DMS114 treated with DMSO at 0.1 percent for 48 hours (cell line): Measurements from ENCODE around the gene GOLGA6C.
"Not testable (repeated sequence)": the region's sequence is repeated elsewhere in the genome, so short reads cannot be mapped to it uniquely, and the experiment has no call there.

Experiments used
- DNase-seq: peaks from one replicate; lab custom pipeline; 2025; ENCODE audit not compliant: unreplicated experiment; lab: John Stamatoyannopoulos, UW

Gene GOLGA6C

GRCh38 chr15:75248991-75249390 lies 9.1 kb upstream of the GOLGA6C start:
- not testable (repeated sequence) for DNase-seq

DNA sequence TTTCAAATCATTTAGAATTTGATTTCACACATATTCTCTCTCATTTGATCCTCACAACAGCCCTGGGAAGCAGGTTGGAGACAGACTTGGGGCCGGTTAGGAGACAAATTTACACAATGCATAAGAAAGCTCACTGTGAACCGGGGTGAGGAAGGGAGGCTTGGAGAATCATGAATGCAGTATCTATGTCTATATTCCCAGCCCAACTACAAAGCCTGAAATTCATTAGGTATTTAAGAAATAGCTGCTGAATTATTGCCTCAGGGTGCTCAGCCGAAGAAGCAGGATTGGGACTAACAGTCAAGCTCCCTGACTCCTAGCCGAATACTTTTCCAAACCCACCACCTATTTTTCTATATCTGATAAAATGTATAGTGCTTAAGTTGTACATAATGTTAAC lies 8.4 kb upstream of the GOLGA6C start:
- DNase-seq, result no peak

GRCh38 chr15:75251343-75251742 lies 6.8 kb upstream of the GOLGA6C start:
- DNase-seq, result not testable (repeated sequence)

DNA sequence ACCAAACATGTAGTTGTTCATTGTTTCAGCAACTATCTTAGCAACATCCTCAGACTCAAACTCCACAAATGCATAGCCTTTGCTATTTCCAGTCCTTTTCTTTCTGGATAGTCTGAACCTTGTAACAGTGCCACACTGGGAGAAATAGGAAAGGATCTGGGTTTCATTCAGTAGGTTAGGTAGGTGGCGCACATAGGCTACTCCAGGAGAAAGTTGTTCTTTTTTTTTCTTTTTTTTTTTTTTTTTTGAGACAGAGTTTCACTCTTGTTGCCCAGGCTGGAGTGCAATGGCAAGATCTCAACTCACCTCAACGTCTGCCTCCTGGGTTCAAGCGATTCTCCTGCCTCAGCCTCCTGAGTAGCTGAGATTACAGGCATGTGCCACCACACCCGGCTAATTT lies 5.8 kb upstream of the GOLGA6C start:
- DNase-seq, result peak; percentile 27

DNA sequence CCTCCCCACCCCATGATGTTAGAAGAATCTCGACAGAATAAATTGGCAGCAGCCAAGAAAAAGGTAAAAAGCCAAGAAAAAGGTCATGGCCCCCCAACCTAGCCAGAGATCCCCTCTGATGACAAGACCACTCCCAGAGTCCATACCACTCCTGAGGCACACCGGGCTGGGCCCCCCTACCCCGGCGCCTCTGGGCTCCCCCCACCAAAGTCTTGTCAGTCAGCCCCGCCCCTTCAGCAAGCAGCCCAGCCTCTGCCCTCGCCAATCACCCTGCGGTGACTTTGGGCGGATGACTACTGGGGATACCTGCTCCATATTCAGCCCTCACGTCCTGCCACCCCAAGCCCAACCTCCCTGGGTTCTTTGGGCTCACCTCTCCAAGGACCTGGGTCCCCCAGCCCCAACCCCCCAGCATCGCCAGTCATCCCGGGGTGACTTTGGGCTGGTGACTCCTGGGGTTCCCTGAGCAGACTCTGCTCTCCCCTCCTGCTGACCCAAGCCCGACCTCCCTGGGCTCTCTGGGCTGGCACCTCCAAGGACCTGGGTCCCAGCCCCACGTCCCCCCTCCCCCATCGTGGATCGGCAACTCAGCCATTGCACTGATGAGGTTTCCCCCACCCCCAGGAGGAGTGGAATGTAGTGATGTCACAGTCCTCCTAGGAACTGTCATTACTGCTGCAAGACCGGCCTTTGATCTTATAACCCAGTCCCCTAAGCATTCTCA lies 648 bp downstream of the GOLGA6C start:
- not testable (repeated sequence) for DNase-seq

GRCh38 chr15:75259873-75260272 lies 1.7 kb downstream of the GOLGA6C start:
- not testable (repeated sequence) for DNase-seq

DNA sequence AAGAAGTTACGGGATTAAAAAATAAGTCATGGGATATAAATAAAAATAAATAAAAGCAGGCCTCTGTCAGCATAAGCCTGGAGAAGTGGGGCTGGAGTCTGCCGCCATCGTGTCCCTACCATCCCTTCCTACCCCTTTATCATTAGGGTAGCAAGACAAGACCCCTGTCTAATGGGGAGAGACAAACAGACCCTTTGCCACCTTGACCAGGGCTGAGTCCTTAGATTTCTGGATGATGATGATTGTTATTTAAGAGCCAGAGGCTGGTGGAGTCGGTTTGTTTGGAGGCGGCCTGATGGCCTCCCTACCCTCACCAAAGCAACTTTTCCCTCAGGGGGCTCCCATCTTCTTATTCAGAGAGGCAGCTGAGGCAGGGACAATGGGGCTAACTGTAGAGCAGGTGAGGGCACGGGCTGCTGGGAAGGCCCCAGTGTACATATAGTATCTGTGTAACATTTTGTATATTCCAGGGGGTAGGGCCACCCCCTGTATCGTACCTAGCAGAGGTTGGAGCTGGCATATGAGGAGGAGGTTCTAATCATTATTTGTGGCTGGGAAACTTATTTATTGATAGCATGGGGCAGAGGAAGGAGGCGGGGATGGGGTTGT lies 15.7 kb downstream of the GOLGA6C start:
- DNase-seq, result not testable (repeated sequence)

- not testable (repeated sequence) for DNase-seq
Measured at GRCh38 chr15:75274509-75275107, 16.5 kb downstream of the GOLGA6C start.

DNA sequence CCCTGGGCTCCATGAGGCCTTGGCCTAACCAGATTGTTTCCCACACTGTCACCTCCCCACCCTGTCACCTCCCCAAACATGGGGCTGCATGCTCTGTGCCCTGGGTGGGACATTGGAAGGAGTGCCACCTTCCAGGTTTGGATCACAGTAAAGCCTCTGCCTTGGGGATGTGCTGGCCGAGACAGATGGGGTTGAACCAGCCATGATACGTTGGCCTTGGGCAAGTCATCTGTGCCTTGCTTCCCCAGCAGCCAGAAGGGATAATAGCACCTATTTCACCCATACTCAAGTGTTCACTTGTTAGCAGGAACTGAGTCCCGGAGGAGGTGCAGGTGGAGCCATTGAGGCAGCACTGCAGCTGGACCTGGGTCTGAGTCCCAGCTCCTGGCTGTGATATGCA lies 17.5 kb downstream of the GOLGA6C start:
- DNase-seq, result not testable (repeated sequence)

- not testable (repeated sequence) for DNase-seq
Measured at GRCh38 chr15:75278497-75278896, 20.4 kb downstream of the GOLGA6C start.

DNA sequence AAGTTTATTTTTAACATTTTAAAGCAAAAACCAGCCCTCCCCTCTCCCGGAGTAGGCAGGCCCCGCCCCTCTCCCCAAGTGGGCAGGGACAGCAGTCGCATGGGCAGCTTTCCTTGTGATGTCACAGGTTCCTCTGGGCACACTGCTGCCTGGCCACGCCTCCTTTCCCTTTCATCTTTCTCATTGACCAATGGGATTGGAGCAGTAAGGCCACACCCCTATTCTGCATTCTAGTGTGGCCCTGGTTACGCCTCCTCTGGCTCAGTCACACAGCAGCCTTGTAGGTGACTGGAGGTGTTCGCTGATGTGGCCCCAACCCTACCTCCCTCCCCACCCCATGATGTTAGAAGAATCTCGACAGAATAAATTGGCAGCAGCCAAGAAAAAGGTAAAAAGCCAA lies 24.4 kb downstream of the GOLGA6C start, which contains the start of gene GOLGA6D:
Gene GOLGA6D, plus strand, starts transcription at position 264 of the 400 bp plus-strand sequence. Its CDS starts 41 bp downstream, at position 305.
- not testable (repeated sequence) for DNase-seq

- DNase-seq, result not testable (repeated sequence)
Measured at GRCh38 chr15:75284152-75284551, 26.0 kb downstream of the GOLGA6C start.

DNA sequence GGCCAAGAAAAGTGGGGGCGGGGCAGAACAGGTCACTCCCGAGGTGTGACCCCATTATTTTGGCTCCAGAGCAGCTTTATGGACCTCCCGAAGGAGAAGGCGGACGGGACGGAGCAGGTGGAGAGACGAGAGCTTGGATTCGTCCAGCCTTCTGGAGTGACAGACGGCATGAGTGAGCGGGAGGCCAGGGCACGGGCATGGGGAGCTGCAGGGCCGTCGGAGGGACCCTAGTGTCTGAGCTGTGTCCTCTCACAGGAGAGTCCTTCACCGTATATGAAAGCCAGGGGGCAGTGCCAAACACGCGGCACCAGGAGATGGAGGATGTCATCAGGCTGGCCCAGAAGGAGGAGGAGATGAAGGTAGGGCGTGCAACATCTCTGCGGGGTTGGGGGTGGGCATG lies 35.5 kb downstream of the GOLGA6C start:
- not testable (repeated sequence) for DNase-seq

DNA sequence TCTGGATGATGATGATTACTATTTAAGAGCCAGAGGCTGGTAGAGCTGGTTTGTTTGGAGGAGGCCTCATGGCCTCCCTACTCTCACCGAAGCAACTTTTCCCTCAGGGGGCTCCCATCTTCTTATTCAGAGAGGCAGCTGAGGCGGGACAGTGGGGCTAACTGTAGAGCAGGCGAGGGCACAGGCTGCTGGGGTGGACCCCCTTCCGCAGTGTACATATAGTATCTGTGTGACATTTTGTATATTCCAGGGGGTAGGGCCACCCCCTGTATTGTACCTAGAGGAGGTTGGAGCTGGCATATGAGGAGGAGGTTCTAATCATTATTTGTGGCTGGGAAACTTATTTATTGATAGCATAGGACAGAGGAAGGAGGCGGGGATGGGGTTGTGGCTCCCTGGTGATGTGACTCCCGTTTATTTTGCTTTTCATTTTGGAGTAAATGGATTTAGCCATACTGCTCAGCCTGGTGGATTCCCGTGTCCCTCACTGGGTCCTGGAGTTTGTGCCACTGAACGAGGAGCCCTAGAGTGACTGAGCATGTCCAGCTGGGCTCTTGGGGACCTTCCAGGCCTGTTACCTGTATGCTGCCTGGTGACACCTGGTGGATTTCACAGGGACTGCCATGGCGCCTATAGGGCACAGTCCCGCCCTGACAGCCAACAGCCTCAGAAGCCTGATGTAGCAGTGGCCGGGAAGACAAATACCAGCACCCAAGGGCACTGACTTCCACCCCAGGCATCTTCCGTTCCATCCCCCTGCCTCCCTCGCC lies 40.6 kb downstream of the GOLGA6C start:
- DNase-seq, result not testable (repeated sequence)

DNA sequence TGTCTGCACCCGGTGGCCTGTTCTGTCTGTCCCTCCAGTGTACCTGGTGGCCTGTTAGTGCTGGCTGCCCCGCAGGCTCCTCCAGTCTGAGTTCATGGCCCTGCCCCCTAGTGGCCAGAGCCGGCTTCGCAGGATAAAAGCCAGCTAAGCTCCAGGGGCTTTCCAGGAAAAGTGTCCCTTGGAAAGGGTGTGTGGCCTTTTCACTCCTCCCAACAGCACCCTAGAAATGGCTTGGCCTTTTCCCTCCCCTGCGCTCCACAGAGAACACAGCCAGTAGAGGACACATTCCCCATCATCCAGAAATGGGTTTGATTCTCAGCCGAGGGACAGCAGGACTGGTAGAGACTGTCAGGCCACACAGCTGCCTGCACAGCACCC lies 41.2 kb downstream of the GOLGA6C start:
- DNase-seq, result not testable (repeated sequence)

DNA sequence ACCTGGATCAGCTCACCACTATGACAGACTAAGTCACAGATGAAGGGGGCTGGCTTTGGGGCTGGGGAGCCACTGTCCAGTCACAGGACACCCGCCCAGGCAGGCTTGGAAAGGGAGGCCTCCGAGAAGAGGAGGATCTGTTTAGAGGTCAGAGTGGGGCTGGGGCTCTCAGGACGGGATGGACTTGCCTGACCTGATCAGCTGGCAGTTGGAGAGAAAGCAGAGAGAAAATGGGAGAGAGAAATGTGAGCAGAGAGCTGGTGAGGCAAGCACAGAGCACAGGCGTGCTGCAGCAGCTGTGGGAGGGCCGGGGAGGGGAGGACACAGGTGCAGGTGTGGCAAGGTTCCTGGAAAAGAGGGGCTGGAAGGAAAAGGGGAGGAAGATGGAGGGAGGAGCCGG lies 41.9 kb downstream of the GOLGA6C start:
- not testable (repeated sequence) for DNase-seq

DNA sequence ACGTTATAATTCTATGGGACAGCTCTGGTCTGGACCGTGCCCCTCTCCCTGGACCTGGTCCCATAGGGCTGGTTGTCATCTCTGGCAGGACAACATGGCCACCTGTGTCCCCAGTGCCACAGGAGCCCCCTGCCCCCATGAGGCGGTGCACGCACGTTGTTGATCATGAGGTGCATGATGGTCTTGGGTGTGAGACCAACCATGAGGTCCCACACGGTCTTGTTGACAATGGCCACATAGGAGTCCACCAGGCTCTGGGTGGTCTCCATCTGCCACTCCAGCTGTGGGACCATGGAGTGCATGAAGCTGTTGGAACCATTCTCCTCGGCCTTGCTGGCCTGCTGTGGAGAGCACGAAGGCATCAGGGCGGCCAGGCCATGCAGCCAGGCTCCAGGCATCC lies 44.2 kb downstream of the GOLGA6C start:
- DNase-seq, result no peak

- DNase-seq, result not testable (repeated sequence)
Measured at GRCh38 chr15:75302753-75303152, 44.6 kb downstream of the GOLGA6C start.

DNA sequence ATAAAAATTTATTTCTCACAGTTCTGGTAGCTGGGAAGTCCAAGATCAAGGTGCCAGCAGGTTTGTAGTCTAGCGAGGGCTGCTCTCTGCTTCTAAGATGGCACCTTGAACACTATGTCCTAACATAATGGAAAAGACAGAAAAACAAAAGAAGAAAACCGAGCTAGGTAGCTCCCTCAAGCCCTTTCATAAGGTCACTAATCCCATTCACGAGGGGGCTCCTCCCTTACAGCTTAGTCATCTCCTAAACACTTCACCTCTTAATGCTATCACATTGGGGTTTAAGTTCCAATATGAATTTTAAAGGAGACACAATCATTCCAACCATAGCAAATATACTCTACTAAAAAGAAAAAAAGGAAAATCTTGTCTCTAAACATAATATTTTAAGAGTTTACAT lies 48.1 kb downstream of the GOLGA6C start:
- no peak for DNase-seq

DNA sequence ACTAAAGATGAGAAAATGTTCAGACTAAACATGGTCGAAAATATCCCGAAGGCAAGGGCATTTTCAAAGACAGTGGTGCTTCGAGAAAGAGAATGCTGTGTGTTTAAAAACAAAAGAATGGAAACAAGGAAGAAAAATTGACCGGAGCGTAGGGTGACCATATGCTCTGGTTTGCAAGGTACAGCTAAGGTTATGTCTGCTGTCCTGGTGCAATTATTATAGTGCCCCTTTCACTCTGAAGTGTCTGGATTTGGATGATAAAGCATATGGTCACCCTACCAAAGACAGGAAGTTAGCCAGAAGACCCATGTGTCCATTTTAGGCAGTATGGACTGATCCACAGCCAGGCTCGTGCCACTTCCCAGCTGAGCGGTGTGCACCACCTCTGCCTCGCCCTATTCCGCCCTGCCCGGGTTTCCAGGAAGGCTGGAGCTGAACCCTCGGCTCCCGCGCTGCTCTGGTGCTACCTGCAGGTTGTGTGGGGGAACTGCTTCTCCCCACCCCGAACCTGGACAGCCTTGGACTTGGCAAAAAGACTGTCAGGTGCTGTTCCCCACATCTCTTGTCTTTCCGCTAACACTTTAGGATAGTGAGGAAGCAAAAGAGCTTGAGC lies 49.8 kb downstream of the GOLGA6C start:
- no peak for DNase-seq

DNA sequence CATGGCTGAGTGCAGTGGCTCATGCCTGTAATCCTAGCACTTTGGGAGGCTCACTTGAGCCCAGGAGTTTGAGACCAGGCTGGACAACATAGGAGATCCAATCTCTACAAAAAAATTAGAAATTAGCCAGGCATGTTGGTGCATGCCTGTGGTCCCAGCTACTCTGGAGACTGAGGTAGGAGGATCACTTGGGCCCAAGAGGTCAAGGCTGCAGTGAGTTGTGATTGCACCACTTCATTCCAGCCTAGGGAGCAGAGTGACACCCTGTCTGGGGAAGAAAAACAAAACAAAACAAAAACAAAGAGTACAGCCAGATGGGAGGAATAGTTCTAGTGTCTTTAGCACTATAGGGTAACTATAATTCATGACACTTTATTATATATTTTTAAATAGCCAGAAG lies 51.6 kb downstream of the GOLGA6C start:
- no peak for DNase-seq
